Fibroblast of skin of left biceps (primary cell): ENCODE results near the gene PTGDR2.

Experiments used
- DNase-seq, 2 experiments: peaks; one replicate each; pipeline ENCODE4 v3.0.0-alpha.2; 2013; ENCODE audit warnings: low read depth in 2 of 2

PTGDR2 gene

GRCh38 chr11:60809691-60810090 lies 46.1 kb downstream of the PTGDR2 start:
- DNase-seq = no peak

GRCh38 chr11:60809249-60809648 lies 46.5 kb downstream of the PTGDR2 start:
- no peak for DNase-seq

- DNase-seq = no peak
Measured at GRCh38 chr11:60803273-60803936, 52.3 kb downstream of the PTGDR2 start.

GRCh38 chr11:60801194-60801593 lies 54.6 kb downstream of the PTGDR2 start:
- no peak for DNase-seq
